ENCODE measurements around the gene WDR77. TPM values are rescaled to one million over a fixed set of nuclear protein-coding genes. Genes with fewer than 3 reads are reported as not detected.

WDR77 gene
- total and polyA plus RNA-seq, 2 donors (not counting 1 experiment from before 2014, with no cell fraction given), result 40.5 to 85.5 TPM

DNA sequence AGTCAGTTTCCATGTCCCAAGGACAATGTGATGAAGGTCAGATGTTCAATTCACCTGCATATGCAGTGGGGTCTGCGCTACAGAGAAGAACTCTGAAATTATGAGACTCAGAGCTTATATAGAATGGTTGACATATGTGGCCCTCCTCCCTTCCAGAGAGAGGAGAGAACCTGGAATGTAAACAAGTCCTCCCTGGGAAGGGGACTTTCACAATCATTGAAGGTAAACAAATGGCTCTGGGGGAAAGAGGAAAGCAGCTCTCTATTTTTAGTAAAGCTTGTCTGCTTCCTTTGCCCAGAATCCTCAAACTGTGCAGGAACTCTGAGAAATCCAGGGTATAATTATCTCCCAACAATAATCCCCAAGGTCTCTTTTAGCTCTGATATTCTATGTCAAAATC lies 31.3 kb downstream of the WDR77 start:
- no peaks in the 10 kb centered on the region for H3K27me3 Mint-ChIP-seq
- no peak overlapping the region for H3K27ac Mint-ChIP-seq
- intact Hi-C loops (cut with micrococcal nuclease), result no loop called here

DNA sequence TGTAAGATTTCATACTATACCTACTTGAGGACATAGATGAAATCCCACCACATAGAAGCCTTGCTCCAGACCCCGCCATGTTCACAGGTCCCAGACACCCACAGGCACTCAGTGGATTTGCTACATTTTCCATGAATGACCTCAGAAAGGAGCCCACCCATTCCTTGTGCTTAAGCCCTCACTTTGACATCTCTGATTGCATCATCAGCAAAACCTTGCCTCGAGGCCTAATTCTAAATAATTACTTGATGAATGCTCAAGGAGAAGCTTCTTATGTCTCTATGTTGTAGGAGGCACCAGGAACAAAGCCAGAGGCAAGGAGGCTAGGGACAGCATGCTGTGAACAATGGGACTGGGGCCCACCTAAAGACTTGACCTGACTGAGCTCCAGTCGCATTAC lies 33.6 kb downstream of the WDR77 start:
- Histone ChIP-seq H3K4me1 (ENCODE audit: control insufficient read depth in 2 of 2, insufficient read depth in 2 of 2, low read length in 2 of 2) (peaks cover 0 to 6% of the 10 kb centered on the region in 2 donors), H4K20me1 (ENCODE audit: control insufficient read depth, insufficient read depth, low read length, poor library complexity, severe bottlenecking) (no peaks in the 10 kb centered on the region), H3K36me3 (replicated peaks in 1 of 2; ENCODE audit: control extremely low read depth in 1 of 2, control insufficient read depth in 1 of 2, extremely low read depth in 1 of 2, insufficient read depth in 2 of 2, low read length in 1 of 2) (peaks cover 0 to 5% of the 10 kb centered on the region in 2 experiments), H3K27ac (ENCODE audit: low read length in 2 of 2) (no peak overlapping the region), H3K79me2 (ENCODE audit: control insufficient read depth, insufficient read depth, low read length) (no peaks in the 10 kb centered on the region), H2AFZ (ENCODE audit: insufficient read depth, low read depth, low read length, poor library complexity, severe bottlenecking) (no peak overlapping the region), H3K27me3 (replicated peaks in 1 of 4; ENCODE audit: control extremely low read depth in 1 of 4, control insufficient read depth in 3 of 4, insufficient read depth in 4 of 4, low read length in 3 of 4) (no peaks in the 10 kb centered on the region), H3K9ac (ENCODE audit: low read length) (no peak overlapping the region), H3K4me3 (ENCODE audit: control extremely low read depth in 1 of 5, extremely low read depth in 1 of 5, insufficient read depth in 1 of 5, low read depth in 2 of 5, low read length in 4 of 5) (no peak overlapping the region), H3K4me2 (replicated peaks; ENCODE audit: low read depth, low read length, poor library complexity, severe bottlenecking) (no peak overlapping the region), H3K9me3 (ENCODE audit: control extremely low read depth in 1 of 3, control insufficient read depth in 2 of 3, insufficient read depth in 1 of 3, low read length in 2 of 3) (peaks cover 0 to 3% (median 0%) of the 10 kb centered on the region in 3 donors)
- no peak for DNase-seq
- POLR2A ChIA-PET, result no interaction called here
- WGBS (ENCODE audit: insufficient coverage), result 93% methylated on average over 2 of the region's 3 CpGs
- Mint-ChIP-seq H3K9me3 (ENCODE audit: insufficient read depth) (no peaks in the 10 kb centered on the region), H3K4me1 (peaks cover 4% of the 10 kb centered on the region), H3K4me3 (no peak overlapping the region), H3K27me3 (no peaks in the 10 kb centered on the region), H3K27ac (no peak overlapping the region)
- ATAC-seq (ENCODE audit: low read depth), result no peak
- CTCF ChIA-PET, result interaction anchor here (0.9 to 2.5 kb wide), 3 partner anchors 15 to 385 kb away, joined by 3 to 11 read pairs (median 4); no protein-coding TSS in a partner anchor
- no peak for TF ChIP-seq EZH2 (IDR thresholded peaks at IDR 0.05; ENCODE audit: borderline replicate concordance, insufficient read depth, low read depth, low read length, poor library complexity, severe bottlenecking)
- TF ChIP-seq, protein P1, sequence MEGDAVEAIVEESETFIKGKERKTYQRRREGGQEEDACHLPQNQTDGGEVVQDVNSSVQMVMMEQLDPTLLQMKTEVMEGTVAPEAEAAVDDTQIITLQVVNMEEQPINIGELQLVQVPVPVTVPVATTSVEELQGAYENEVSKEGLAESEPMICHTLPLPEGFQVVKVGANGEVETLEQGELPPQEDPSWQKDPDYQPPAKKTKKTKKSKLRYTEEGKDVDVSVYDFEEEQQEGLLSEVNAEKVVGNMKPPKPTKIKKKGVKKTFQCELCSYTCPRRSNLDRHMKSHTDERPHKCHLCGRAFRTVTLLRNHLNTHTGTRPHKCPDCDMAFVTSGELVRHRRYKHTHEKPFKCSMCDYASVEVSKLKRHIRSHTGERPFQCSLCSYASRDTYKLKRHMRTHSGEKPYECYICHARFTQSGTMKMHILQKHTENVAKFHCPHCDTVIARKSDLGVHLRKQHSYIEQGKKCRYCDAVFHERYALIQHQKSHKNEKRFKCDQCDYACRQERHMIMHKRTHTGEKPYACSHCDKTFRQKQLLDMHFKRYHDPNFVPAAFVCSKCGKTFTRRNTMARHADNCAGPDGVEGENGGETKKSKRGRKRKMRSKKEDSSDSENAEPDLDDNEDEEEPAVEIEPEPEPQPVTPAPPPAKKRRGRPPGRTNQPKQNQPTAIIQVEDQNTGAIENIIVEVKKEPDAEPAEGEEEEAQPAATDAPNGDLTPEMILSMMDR (IDR thresholded peaks at IDR 0.05), result no peak
- intact Hi-C loops (cut with micrococcal nuclease), result no loop called here

More for the DNA sequence above, 31.3 kb downstream of the WDR77 start:
- no peaks in the 10 kb centered on the region for H4K20me1 ChIP-seq (ENCODE audit: control insufficient read depth, insufficient read depth, low read length, poor library complexity, severe bottlenecking)
- H3K9me3 ChIP-seq (ENCODE audit: control extremely low read depth in 1 of 3, control insufficient read depth in 2 of 3, insufficient read depth in 1 of 3, low read length in 2 of 3), result no peaks in the 10 kb centered on the region
- WGBS (ENCODE audit: insufficient coverage), result 100% methylated on average over 1 of the region's 1 CpG
- H3K9ac ChIP-seq (ENCODE audit: low read length), result no peak overlapping the region
- H3K27me3 ChIP-seq (replicated peaks in 1 of 4; ENCODE audit: control extremely low read depth in 1 of 4, control insufficient read depth in 3 of 4, insufficient read depth in 4 of 4, low read length in 3 of 4), result no peaks in the 10 kb centered on the region
- no peak overlapping the region for H2AFZ ChIP-seq (ENCODE audit: insufficient read depth, low read depth, low read length, poor library complexity, severe bottlenecking)
- no peak for DNase-seq
- H3K4me1 Mint-ChIP-seq, result peaks cover 4% of the 10 kb centered on the region
- peaks cover 0 to 12% of the 10 kb centered on the region in 2 experiments for H3K36me3 ChIP-seq (replicated peaks in 1 of 2; ENCODE audit: control extremely low read depth in 1 of 2, control insufficient read depth in 1 of 2, extremely low read depth in 1 of 2, insufficient read depth in 2 of 2, low read length in 1 of 2)
- no peak overlapping the region for H3K4me2 ChIP-seq (replicated peaks; ENCODE audit: low read depth, low read length, poor library complexity, severe bottlenecking)
- no peak overlapping the region for H3K4me3 Mint-ChIP-seq
- ATAC-seq (ENCODE audit: low read depth), result no peak
- peaks cover 0 to 6% of the 10 kb centered on the region in 2 donors for H3K4me1 ChIP-seq (ENCODE audit: control insufficient read depth in 2 of 2, insufficient read depth in 2 of 2, low read length in 2 of 2)
- no peaks in the 10 kb centered on the region for H3K79me2 ChIP-seq (ENCODE audit: control insufficient read depth, insufficient read depth, low read length)
- no peak overlapping the region for H3K4me3 ChIP-seq (ENCODE audit: control extremely low read depth in 1 of 5, extremely low read depth in 1 of 5, insufficient read depth in 1 of 5, low read depth in 2 of 5, low read length in 4 of 5)
- TF ChIP-seq, protein P1 (IDR thresholded peaks at IDR 0.05), result no peak
- TF ChIP-seq EZH2 (IDR thresholded peaks at IDR 0.05; ENCODE audit: borderline replicate concordance, insufficient read depth, low read depth, low read length, poor library complexity, severe bottlenecking), result no peak
- POLR2A ChIA-PET, result no interaction called here
- CTCF ChIA-PET, result interaction anchor here (0.6 to 2.5 kb wide), 4 partner anchors 11 to 195 kb away, joined by 4 to 11 read pairs (median 5); no protein-coding TSS in a partner anchor
- no peaks in the 10 kb centered on the region for H3K9me3 Mint-ChIP-seq (ENCODE audit: insufficient read depth)
- no peak overlapping the region for H3K27ac ChIP-seq (ENCODE audit: low read length in 2 of 2)
